Esophagus muscularis mucosa (tissue), 4 donors: ENCODE data around the gene EPHB2. TPM values are rescaled to one million over a fixed set of nuclear protein-coding genes. Genes with fewer than 3 reads are reported as not detected.

Experiments used
- DNase-seq: peaks from one replicate; pipeline ENCODE4 v3.0.0-alpha.2; 2017; ENCODE audit errors: extremely low spot score
- H3K27ac ChIP-seq, 4 donors: fragments of 200-600 bp; sonication (generic); replicated peaks in 1 of 4; 1 replicate in 3 of 4; 2 replicates in 1 of 4; pipeline ENCODE4 v1.5.1; 2016 to 2019; ENCODE audit warnings: mild to moderate bottlenecking in 1 of 4
- H3K27me3 ChIP-seq, 4 donors: fragments of 200-600 bp; sonication (generic); one replicate each; pipeline versions ENCODE4 v1.5.1 to v1.6.0; 2016 to 2019
- H3K36me3 ChIP-seq, 4 donors: fragments of 200-600 bp; sonication (generic); one replicate each; pipeline ENCODE4 v1.5.1; 2016 to 2019
- H3K4me1 ChIP-seq, 4 donors: fragments of 200-600 bp; sonication (generic); one replicate each; pipeline ENCODE4 v1.5.1; 2016 to 2019
- H3K4me3 ChIP-seq, 4 donors: fragments of 200-600 bp; sonication (generic); 1 replicate in 2 of 4; 2 replicates in 2 of 4; pipeline ENCODE4 v1.5.1; 2016 to 2019; ENCODE audit warnings: mild to moderate bottlenecking in 4 of 4, moderate library complexity in 1 of 4
- H3K9me3 ChIP-seq, 4 donors: fragments of 200-600 bp; sonication (generic); 1 replicate in 3 of 4; 2 replicates in 1 of 4; pipeline ENCODE4 v1.5.1; 2016 to 2019
- CTCF ChIP-seq, 3 experiments: fragments of 200-600 bp in 2 of 3; fragments of 450-650 bp in 1 of 3; sonication (generic) in 2 of 3; IDR thresholded peaks; one replicate each; pipeline ENCODE4 v1.5.1; 2017 to 2019; ENCODE audit warnings: antibody characterized with exemption in 3 of 3, mild to moderate bottlenecking in 2 of 3, moderate library complexity in 1 of 3
- EP300 ChIP-seq: sonication (generic); formaldehyde crosslinking; IDR thresholded peaks from one replicate; pipeline ENCODE4 v1.6.1; 2017; ENCODE audit warnings: antibody characterized with exemption
- POLR2A ChIP-seq: fragments of 450-650 bp; IDR thresholded peaks from one replicate; pipeline ENCODE4 v1.6.1; 2017; ENCODE audit warnings: antibody characterized with exemption, moderate library complexity, mild to moderate bottlenecking, low read depth
- POLR2AphosphoS5 ChIP-seq, 2 donors: sonication (generic); formaldehyde crosslinking; IDR thresholded peaks; one replicate each; pipeline ENCODE4 v1.6.1; 2017; ENCODE audit warnings: antibody characterized with exemption in 2 of 2
- WGBS: methylation state at CpG from one replicate; pipeline ENCODE4 v1.1.5; 2018; 5-methylcytosine and 5-hydroxymethylcytosine counted together
- intact Hi-C: fragments of 100-400 bp; cut with DNase I; formaldehyde crosslinking; loops from one replicate; pipeline ENCODE4 v1.15.1; 2023
- total RNA-seq, 4 donors: library from RNA; depleted of rRNA; stranded (reverse); fragments of >200 nt; gene quantifications; one replicate each; pipeline versions ENCODE4 v1.1.0 to v1.2.1, GENCODE V29; 2016

Gene EPHB2
- total RNA-seq, 4 donors from 2014 or later, result 1.5 to 3.3 (median 1.9) TPM

DNA sequence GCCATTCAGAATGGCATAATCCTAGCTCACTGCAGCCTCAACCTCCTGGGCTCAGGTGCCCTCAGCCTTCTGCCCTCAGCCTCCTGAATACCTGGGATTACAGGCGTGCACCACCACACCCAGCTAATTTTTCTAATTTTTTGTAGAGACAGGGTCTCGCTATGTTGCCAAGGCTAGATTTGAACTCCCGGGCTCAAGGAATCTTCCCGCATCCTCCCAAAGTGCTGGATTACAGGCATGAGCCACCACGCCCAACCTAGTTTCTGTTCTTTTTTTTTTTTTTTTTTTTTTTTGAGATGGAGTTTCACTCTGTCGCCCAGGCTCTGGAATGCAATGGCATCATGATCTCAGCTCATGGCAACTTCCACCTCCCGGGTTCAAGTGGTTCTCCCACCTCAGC, 153.1 kb downstream of the EPHB2 start:
- Histone ChIP-seq H3K36me3 (no peaks in the 10 kb centered on the region), H3K9me3 (peaks cover 0 to 5% (median 2%) of the 10 kb centered on the region in 4 donors), H3K4me3 (no peak overlapping the region), H3K27ac (no peak overlapping the region), H3K4me1 (no peaks in the 10 kb centered on the region), H3K27me3 (peaks cover 0 to 8% (median 0%) of the 10 kb centered on the region in 4 donors)
- intact Hi-C loops, result no loop called here
- DNase-seq, result no peak
- 95% methylated on average over 7 of the region's 7 CpGs for WGBS
- TF ChIP-seq POLR2AphosphoS5 (IDR thresholded peaks at IDR 0.05) (no peak), EP300 (no peak), POLR2A (no peak)

- 94% methylated on average over 11 of the region's 24 CpGs for WGBS
- no peak for TF ChIP-seq EP300
- TF ChIP-seq POLR2AphosphoS5 (IDR thresholded peaks at IDR 0.05), result no peak
- no peak for TF ChIP-seq POLR2A
- no peak for TF ChIP-seq CTCF (IDR thresholded peaks at IDR 0.05)
- Histone ChIP-seq H3K4me1 (peaks cover 0 to under 1% (median 0%) of the 10 kb centered on the region in 4 donors), H3K27ac (no peak overlapping the region), H3K9me3 (peaks cover 0 to 5% (median 2%) of the 10 kb centered on the region in 4 donors), H3K4me3 (no peak overlapping the region), H3K36me3 (no peaks in the 10 kb centered on the region), H3K27me3 (peaks cover 0 to 8% (median 0%) of the 10 kb centered on the region in 4 donors)
- intact Hi-C loops, result no loop called here
- no peak for DNase-seq
Measured at GRCh38 chr1:22864886-22865285, 154.2 kb downstream of the EPHB2 start.

DNA sequence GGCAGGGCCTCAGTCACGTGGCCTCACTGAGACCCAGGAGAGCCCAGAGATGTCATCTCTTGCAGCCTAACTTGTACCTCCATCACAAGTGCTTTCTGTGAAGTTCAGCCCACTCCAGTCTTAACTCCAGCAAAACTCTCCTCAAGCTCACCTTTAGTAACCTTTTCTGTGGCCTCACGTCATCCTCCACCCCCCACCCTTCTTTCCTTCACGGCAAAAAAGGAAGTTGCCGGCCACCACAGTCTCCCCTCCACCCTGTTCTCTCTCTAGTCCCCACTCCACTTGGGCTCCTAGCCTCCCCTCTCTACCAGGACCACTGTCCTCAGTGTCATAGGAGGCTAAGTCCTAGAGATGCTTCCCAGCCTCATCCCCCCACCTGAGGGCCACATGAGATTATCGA, 155.1 kb downstream of the EPHB2 start:
- H3K4me1 ChIP-seq, result peaks cover 0 to 9% (median 7%) of the 10 kb centered on the region in 4 donors
- H3K27me3 ChIP-seq, result peaks cover 0 to 13% (median 0%) of the 10 kb centered on the region in 4 donors
- intact Hi-C loops, result no loop called here
- no peak overlapping the region for H3K27ac ChIP-seq
- no peak for DNase-seq
- no peaks in the 10 kb centered on the region for H3K36me3 ChIP-seq
- TF ChIP-seq CTCF (IDR thresholded peaks at IDR 0.05), result no peak
- TF ChIP-seq POLR2AphosphoS5 (IDR thresholded peaks at IDR 0.05), result no peak
- TF ChIP-seq EP300, result no peak
- no peak for TF ChIP-seq POLR2A
- H3K9me3 ChIP-seq, result peaks cover 0 to 5% (median 2%) of the 10 kb centered on the region in 4 donors
- 74% methylated on average over 5 of the region's 5 CpGs for WGBS
- H3K4me3 ChIP-seq, result no peak overlapping the region

DNA sequence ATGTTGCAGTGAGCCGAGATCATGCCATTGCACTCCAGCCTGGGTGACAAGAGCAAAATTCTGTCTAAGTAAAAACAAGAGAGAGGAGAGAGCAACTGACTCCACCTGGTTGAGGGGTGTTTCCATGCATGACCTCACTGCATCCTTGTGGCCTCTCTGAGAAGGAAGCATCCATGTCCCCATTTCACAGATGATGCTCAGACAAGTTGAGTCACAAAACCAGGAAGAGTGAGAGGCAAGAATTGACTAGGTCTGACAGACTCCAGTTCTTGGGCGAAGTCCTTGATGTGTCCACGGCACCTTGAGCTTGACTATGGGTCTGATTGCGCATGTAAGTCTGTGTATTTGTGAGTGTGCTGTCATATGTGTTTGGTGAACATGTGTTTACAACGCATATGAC, 156.2 kb downstream of the EPHB2 start:
- Histone ChIP-seq H3K27ac (no peak overlapping the region), H3K36me3 (no peaks in the 10 kb centered on the region), H3K4me1 (peaks cover 0 to 11% (median 9%) of the 10 kb centered on the region in 4 donors), H3K27me3 (peaks cover 0 to 18% (median 0%) of the 10 kb centered on the region in 4 donors), H3K4me3 (no peak overlapping the region), H3K9me3 (peaks cover 0 to 5% (median 2%) of the 10 kb centered on the region in 4 donors)
- TF ChIP-seq POLR2AphosphoS5 (IDR thresholded peaks at IDR 0.05) (no peak), CTCF (IDR thresholded peaks at IDR 0.05) (no peak), EP300 (no peak), POLR2A (no peak)
- no peak for DNase-seq
- 99% methylated on average over 5 of the region's 5 CpGs for WGBS
- intact Hi-C loops, result no loop called here

- no peak overlapping the region for H3K27ac ChIP-seq
- DNase-seq, result no peak
- intact Hi-C loops, result no loop called here
- peaks cover 0 to 5% (median 2%) of the 10 kb centered on the region in 4 donors for H3K9me3 ChIP-seq
- peaks cover 0 to 11% (median 9%) of the 10 kb centered on the region in 4 donors for H3K4me1 ChIP-seq
- H3K27me3 ChIP-seq, result peaks cover 0 to 27% (median 0%) of the 10 kb centered on the region in 4 donors
- 91% methylated on average over 2 of the region's 3 CpGs for WGBS
- H3K4me3 ChIP-seq, result no peak overlapping the region
- no peaks in the 10 kb centered on the region for H3K36me3 ChIP-seq
- TF ChIP-seq POLR2A (no peak), CTCF (IDR thresholded peaks at IDR 0.05) (no peak), POLR2AphosphoS5 (IDR thresholded peaks at IDR 0.05) (no peak), EP300 (no peak)
Measured at GRCh38 chr1:22868331-22868730, 157.7 kb downstream of the EPHB2 start.
